GM23338 (cell line): Measurements from ENCODE around the gene DYRK1A. TPM values are rescaled to one million over a fixed set of nuclear protein-coding genes. Genes with fewer than 3 reads are reported as not detected.

Experiments
- ATAC-seq: fragments of 200-7000 bp; cut with Tn5 transposase; 3 replicates; pipeline ENCODE4 v1.9.1; 2020
- DNase-seq: peaks from one replicate; pipeline ENCODE4 v3.0.0-alpha.2; 2015; ENCODE audit warnings: low spot score
- H2AFZ ChIP-seq: fragments of 200-600 bp; sonication (generic); 2 replicates; pipeline ENCODE4 v1.8.0; 2016; ENCODE audit warnings: antibody characterized with exemption, mild to moderate bottlenecking, moderate library complexity
- H3F3A ChIP-seq: fragments of 200-600 bp; sonication (generic); replicated peaks from 2 replicates; pipeline ENCODE4 v1.8.0; 2017; ENCODE audit warnings: antibody characterized with exemption, mixed run types, low read depth
- H3K27ac ChIP-seq: fragments of 200-600 bp; sonication (generic); 2 replicates; pipeline ENCODE4 v1.6.1; 2016; ENCODE audit warnings: low read depth
- H3K27me3 ChIP-seq: fragments of 200-600 bp; sonication (generic); 2 replicates; pipeline ENCODE4 v1.8.0; 2016; ENCODE audit warnings: mild to moderate bottlenecking, mixed run types, moderate library complexity; ENCODE audit not compliant: insufficient read depth
- H3K36me3 ChIP-seq: fragments of 200-600 bp; sonication (generic); 2 replicates; pipeline ENCODE4 v1.8.0; 2016; ENCODE audit warnings: mild to moderate bottlenecking; ENCODE audit not compliant: insufficient read depth
- H3K4me1 ChIP-seq: fragments of 200-600 bp; sonication (generic); 2 replicates; pipeline ENCODE4 v1.8.0; 2016; ENCODE audit warnings: mild to moderate bottlenecking, moderate library complexity; ENCODE audit not compliant: insufficient read depth
- H3K4me2 ChIP-seq: fragments of 200-600 bp; sonication (generic); 2 replicates; pipeline ENCODE4 v1.7.1; 2017; ENCODE audit warnings: mixed run types
- H3K4me3 ChIP-seq: fragments of 200-600 bp; sonication (generic); 2 replicates; pipeline ENCODE4 v1.6.1; 2016; ENCODE audit warnings: mixed run types
- H3K79me2 ChIP-seq: fragments of 200-600 bp; sonication (generic); replicated peaks from 2 replicates; pipeline ENCODE4 v1.8.0; 2017; ENCODE audit warnings: mild to moderate bottlenecking; ENCODE audit not compliant: insufficient read depth
- H3K9me2 ChIP-seq: fragments of 200-600 bp; sonication (generic); 2 replicates; pipeline ENCODE4 v1.8.0; 2017; ENCODE audit not compliant: insufficient read depth
- H4K20me1 ChIP-seq: fragments of 200-600 bp; sonication (generic); replicated peaks from 2 replicates; pipeline ENCODE4 v1.8.0; 2017; ENCODE audit warnings: mild to moderate bottlenecking; ENCODE audit not compliant: insufficient read depth
- H3K27ac Mint-ChIP-seq: 2 replicates; pipeline ENCODE4 v1.8.0; 2020; ENCODE audit warnings: inconsistent platforms, mild to moderate bottlenecking, moderate library complexity, mixed read lengths
- H3K27me3 Mint-ChIP-seq: 3 replicates; pipeline ENCODE4 v1.8.0; 2022; ENCODE audit warnings: low read depth, mild to moderate bottlenecking, moderate library complexity, mixed read lengths, inconsistent platforms; ENCODE audit not compliant: insufficient read depth, poor library complexity
- H3K36me3 Mint-ChIP-seq: 3 replicates; pipeline ENCODE4 v1.8.0; 2021; ENCODE audit warnings: low read depth, mild to moderate bottlenecking, inconsistent platforms, moderate library complexity, mixed read lengths
- H3K4me1 Mint-ChIP-seq: 3 replicates; pipeline ENCODE4 v1.8.0; 2020; ENCODE audit warnings: mild to moderate bottlenecking, inconsistent platforms, mixed read lengths
- H3K4me3 Mint-ChIP-seq: 3 replicates; pipeline ENCODE4 v1.8.0; 2021; ENCODE audit warnings: moderate library complexity, mild to moderate bottlenecking, inconsistent platforms, mixed read lengths
- H3K9me3 Mint-ChIP-seq: 3 replicates; pipeline ENCODE4 v1.8.0; 2020; ENCODE audit warnings: moderate library complexity, mild to moderate bottlenecking, inconsistent platforms, mixed read lengths
- EZH2phosphoT487 ChIP-seq: fragments of 200-600 bp; sonication (generic); IDR thresholded peaks from one replicate; pipeline ENCODE4 v1.8.1; 2018; ENCODE audit warnings: antibody characterized with exemption; ENCODE audit not compliant: unreplicated experiment
- NANOG ChIP-seq: IDR thresholded peaks from 2 replicates; pipeline ENCODE4 v1.6.1; 2016; ENCODE audit warnings: antibody characterized with exemption, borderline replicate concordance
- polyA plus RNA-seq: library from polyadenylated mRNA; unstranded; fragments of >200 nt; fragmentation: Nextera tagmentation; extraction: Ambion mirVana; gene quantifications from 2 replicates; pipeline ENCODE4 v1.2.1, GENCODE V29; 2016
- total RNA-seq: library from RNA; depleted of rRNA; stranded (reverse); fragments of >200 nt; shearing (Covaris generic); gene quantifications from 2 replicates; pipeline ENCODE4 v1.2.3, GENCODE V29; 2014
- TF ChIP-seq, protein P1 (sequence below): fragments of 250-450 bp; sonication (Bioruptor Pico); IDR thresholded peaks from 2 replicates; pipeline ENCODE4 v1.5.0; 2020; ENCODE audit warnings: mild to moderate bottlenecking, moderate library complexity

DYRK1A gene
- total and polyA plus RNA-seq, 2 experiments from 2014 or later: 10.3 to 84.7 TPM

DNA sequence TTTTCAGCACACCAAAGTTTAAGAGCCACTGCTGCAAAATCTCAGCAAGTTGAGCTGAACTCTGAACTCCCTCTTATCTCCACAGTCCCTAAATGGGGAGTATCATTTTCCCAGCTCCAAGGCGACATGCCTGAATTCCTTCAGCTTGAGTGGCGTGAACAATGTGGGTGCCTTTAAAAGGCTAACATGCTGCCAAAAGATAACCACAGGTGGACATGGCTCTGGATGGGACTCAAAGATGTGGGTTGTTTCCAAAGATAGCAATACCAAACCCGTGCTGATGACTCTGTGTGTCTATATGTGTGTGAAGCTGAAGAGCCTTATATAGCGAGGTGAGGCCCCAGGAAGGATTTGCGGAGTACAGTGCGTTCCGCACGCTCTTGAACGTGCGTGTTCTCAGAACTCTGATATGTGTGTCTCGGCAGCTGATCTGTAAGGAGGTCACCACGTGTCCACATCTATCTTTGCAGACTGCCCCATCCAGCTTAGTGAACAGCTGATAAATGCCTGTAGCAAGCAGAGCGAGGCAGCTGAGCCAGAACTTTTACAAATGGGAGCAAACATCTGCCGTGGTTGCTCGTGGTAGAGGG is 189.2 kb downstream of the DYRK1A start (continued):
- no peak for TF ChIP-seq NANOG

DNA sequence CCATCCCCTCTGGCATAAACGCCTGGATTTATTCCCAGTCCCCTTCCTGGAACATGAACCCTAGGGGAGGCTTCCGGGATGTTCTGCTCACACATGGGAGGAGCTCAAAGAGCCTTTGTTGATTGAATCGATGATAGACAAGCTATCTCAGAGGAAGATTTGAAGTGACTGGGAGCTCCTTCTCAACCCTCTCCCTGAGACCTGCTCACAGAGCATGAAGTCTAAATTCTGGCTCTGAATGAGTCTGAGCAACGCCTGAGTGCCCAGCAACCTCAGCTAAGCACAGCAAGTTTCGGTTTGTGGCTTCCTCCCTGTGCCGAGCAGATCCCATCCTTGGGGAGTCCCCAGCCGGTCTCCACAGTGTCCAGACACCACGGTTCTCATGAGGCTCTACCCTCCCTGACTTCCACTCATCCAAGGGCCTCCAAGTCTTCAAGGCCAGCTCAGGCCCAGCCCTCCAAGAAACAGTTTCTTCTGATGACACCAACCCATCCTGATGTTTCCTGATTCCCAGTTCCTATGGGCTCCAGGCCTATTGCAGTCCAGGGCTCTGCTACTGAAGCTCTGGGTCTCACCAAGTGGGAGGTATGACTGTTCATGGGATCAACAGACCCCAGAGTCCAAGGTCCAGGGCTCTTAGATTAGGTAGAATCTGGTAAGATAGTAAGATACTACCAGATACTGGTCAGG is 190.8 kb downstream of the DYRK1A start:
- Mint-ChIP-seq H3K9me3 (peaks cover 3% of the 10 kb centered on the region; the same call in 1 of the 3 replicates), H3K27ac (no peak overlapping the region), H3K4me1 (no peaks in the 10 kb centered on the region), H3K4me3 (no peak overlapping the region), H3K27me3 (peaks cover 3% of the 10 kb centered on the region), H3K36me3 (no peaks in the 10 kb centered on the region)
- Histone ChIP-seq H3K79me2 (no peaks in the 10 kb centered on the region), H3K4me3 (no peak overlapping the region), H3K27ac (no peak overlapping the region), H3K27me3 (no peaks in the 10 kb centered on the region), H2AFZ (no peak overlapping the region), H3K36me3 (no peaks in the 10 kb centered on the region; the same call in 1 of the 2 replicates), H4K20me1 (no peaks in the 10 kb centered on the region), H3K4me1 (no peaks in the 10 kb centered on the region), H3K9me2 (peaks cover 13% of the 10 kb centered on the region), H3K4me2 (no peak overlapping the region), H3F3A (no peaks in the 10 kb centered on the region)
- DNase-seq (no peak), ATAC-seq (no peak)
- no peak for TF ChIP-seq EZH2phosphoT487
- TF ChIP-seq, protein P1, sequence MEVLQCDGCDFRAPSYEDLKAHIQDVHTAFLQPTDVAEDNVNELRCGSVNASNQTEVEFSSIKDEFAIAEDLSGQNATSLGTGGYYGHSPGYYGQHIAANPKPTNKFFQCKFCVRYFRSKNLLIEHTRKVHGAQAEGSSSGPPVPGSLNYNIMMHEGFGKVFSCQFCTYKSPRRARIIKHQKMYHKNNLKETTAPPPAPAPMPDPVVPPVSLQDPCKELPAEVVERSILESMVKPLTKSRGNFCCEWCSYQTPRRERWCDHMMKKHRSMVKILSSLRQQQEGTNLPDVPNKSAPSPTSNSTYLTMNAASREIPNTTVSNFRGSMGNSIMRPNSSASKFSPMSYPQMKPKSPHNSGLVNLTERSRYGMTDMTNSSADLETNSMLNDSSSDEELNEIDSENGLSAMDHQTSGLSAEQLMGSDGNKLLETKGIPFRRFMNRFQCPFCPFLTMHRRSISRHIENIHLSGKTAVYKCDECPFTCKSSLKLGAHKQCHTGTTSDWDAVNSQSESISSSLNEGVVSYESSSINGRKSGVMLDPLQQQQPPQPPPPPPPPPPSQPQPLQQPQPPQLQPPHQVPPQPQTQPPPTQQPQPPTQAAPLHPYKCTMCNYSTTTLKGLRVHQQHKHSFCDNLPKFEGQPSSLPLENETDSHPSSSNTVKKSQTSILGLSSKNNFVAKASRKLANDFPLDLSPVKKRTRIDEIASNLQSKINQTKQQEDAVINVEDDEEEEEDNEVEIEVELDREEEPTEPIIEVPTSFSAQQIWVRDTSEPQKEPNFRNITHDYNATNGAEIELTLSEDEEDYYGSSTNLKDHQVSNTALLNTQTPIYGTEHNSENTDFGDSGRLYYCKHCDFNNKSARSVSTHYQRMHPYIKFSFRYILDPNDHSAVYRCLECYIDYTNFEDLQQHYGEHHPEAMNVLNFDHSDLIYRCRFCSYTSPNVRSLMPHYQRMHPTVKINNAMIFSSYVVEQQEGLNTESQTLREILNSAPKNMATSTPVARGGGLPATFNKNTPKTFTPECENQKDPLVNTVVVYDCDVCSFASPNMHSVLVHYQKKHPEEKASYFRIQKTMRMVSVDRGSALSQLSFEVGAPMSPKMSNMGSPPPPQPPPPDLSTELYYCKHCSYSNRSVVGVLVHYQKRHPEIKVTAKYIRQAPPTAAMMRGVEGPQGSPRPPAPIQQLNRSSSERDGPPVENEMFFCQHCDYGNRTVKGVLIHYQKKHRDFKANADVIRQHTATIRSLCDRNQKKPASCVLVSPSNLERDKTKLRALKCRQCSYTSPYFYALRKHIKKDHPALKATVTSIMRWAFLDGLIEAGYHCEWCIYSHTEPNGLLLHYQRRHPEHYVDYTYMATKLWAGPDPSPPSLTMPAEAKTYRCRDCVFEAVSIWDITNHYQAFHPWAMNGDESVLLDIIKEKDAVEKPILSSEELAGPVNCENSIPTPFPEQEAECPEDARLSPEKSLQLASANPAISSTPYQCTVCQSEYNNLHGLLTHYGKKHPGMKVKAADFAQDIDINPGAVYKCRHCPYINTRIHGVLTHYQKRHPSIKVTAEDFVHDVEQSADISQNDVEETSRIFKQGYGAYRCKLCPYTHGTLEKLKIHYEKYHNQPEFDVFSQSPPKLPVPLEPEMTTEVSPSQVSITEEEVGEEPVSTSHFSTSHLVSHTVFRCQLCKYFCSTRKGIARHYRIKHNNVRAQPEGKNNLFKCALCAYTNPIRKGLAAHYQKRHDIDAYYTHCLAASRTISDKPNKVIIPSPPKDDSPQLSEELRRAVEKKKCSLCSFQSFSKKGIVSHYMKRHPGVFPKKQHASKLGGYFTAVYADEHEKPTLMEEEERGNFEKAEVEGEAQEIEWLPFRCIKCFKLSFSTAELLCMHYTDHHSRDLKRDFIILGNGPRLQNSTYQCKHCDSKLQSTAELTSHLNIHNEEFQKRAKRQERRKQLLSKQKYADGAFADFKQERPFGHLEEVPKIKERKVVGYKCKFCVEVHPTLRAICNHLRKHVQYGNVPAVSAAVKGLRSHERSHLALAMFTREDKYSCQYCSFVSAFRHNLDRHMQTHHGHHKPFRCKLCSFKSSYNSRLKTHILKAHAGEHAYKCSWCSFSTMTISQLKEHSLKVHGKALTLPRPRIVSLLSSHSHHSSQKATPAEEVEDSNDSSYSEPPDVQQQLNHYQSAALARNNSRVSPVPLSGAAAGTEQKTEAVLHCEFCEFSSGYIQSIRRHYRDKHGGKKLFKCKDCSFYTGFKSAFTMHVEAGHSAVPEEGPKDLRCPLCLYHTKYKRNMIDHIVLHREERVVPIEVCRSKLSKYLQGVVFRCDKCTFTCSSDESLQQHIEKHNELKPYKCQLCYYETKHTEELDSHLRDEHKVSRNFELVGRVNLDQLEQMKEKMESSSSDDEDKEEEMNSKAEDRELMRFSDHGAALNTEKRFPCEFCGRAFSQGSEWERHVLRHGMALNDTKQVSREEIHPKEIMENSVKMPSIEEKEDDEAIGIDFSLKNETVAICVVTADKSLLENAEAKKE: no peak
